ENCODE data around the gene COL24A1.

- TF ChIP-seq POLR2A (IDR thresholded peaks at IDR 0.05; ENCODE audit: low read depth, low read length) (no peak), POLR2AphosphoS5 (IDR thresholded peaks at IDR 0.05; ENCODE audit: low read depth, low read length) (no peak)
Observed at GRCh38 chr1:85934516-85934915, 222.1 kb downstream of the COL24A1 start.
